GM23248 (cell line): ENCODE data around the gene HOXA1. TPM values are rescaled to one million over a fixed set of nuclear protein-coding genes. Genes with fewer than 3 reads are reported as not detected.
A peak's percentile ranks its signal among the peaks of the same experiment; 100 is the strongest.

Experiments
- DNase-seq: peaks from one replicate; pipeline ENCODE4 v3.0.0-alpha.2; 2015
- H2AFZ ChIP-seq: fragments of 200-600 bp; sonication (generic); 2 replicates; pipeline ENCODE4 v1.6.1; 2016; ENCODE audit warnings: antibody characterized with exemption
- H3F3A ChIP-seq: fragments of 200-600 bp; sonication (generic); 2 replicates; pipeline ENCODE4 v1.6.1; 2016; ENCODE audit warnings: mild to moderate bottlenecking, antibody characterized with exemption, mixed run types; ENCODE audit not compliant: insufficient read depth
- H3K27ac ChIP-seq: fragments of 200-600 bp; sonication (generic); 2 replicates; pipeline ENCODE4 v1.5.1; 2016; ENCODE audit warnings: mild to moderate bottlenecking
- H3K27me3 ChIP-seq: fragments of 200-600 bp; sonication (generic); replicated peaks from 2 replicates; pipeline ENCODE4 v1.6.1; 2016; ENCODE audit warnings: mild to moderate bottlenecking; ENCODE audit not compliant: insufficient read depth
- H3K36me3 ChIP-seq: fragments of 200-600 bp; sonication (generic); 2 replicates; pipeline ENCODE4 v1.6.1; 2016; ENCODE audit warnings: low read depth, mild to moderate bottlenecking
- H3K4me1 ChIP-seq: fragments of 200-600 bp; sonication (generic); 2 replicates; pipeline ENCODE4 v1.6.1; 2016; ENCODE audit warnings: mild to moderate bottlenecking; ENCODE audit not compliant: insufficient read depth
- H3K4me2 ChIP-seq: fragments of 200-600 bp; sonication (generic); one replicate; pipeline ENCODE4 v1.6.1; 2016; ENCODE audit warnings: mild to moderate bottlenecking; ENCODE audit not compliant: unreplicated experiment
- H3K4me3 ChIP-seq: fragments of 200-600 bp; sonication (generic); 2 replicates; pipeline ENCODE4 v1.5.1; 2016; ENCODE audit warnings: mild to moderate bottlenecking
- H3K79me2 ChIP-seq: fragments of 200-600 bp; sonication (generic); 2 replicates; pipeline ENCODE4 v1.6.1; 2016; ENCODE audit warnings: mild to moderate bottlenecking; ENCODE audit not compliant: insufficient read depth
- H3K9ac ChIP-seq: fragments of 200-600 bp; sonication (generic); 2 replicates; pipeline ENCODE4 v1.6.1; 2016; ENCODE audit warnings: mild to moderate bottlenecking
- H3K9me2 ChIP-seq: fragments of 200-600 bp; sonication (generic); 2 replicates; pipeline ENCODE4 v1.6.1; 2016; ENCODE audit warnings: mixed run types, mild to moderate bottlenecking, moderate library complexity; ENCODE audit not compliant: insufficient read depth
- H3K9me3 ChIP-seq: fragments of 200-600 bp; sonication (generic); one replicate; pipeline ENCODE4 v1.6.1; 2017; ENCODE audit warnings: low read depth
- H4K20me1 ChIP-seq: fragments of 200-600 bp; sonication (generic); 2 replicates; pipeline ENCODE4 v1.6.0; 2016; ENCODE audit not compliant: insufficient read depth
- EZH2 ChIP-seq: fragments of 200-600 bp; sonication (generic); IDR thresholded peaks from 2 replicates; pipeline ENCODE4 v1.6.1; 2018; ENCODE audit warnings: antibody characterized with exemption, mild to moderate bottlenecking; ENCODE audit not compliant: insufficient read depth, poor library complexity, severe bottlenecking
- EZH2phosphoT487 ChIP-seq: fragments of 200-600 bp; sonication (generic); IDR thresholded peaks from 2 replicates; pipeline ENCODE4 v1.6.1; 2018; ENCODE audit warnings: antibody characterized with exemption, moderate library complexity, mild to moderate bottlenecking, low read depth; ENCODE audit not compliant: insufficient read depth
- WGBS, 2 experiments: methylation state at CpG; one replicate each; pipeline ENCODE4 v1.1.6; 2015 to 2017; ENCODE audit warnings: low lambda C conversion rate in 2 of 2, low coverage in 1 of 2; ENCODE audit errors: missing lambda C conversion rate in 2 of 2; 5-methylcytosine and 5-hydroxymethylcytosine counted together
- in situ Hi-C: fragments of 300-500 bp; cut with MboI; formaldehyde crosslinking; loops from 2 replicates; pipeline ENCODE4 v1.15.0; 2020
- polyA plus RNA-seq: library from polyadenylated mRNA; unstranded; fragments of >200 nt; fragmentation: Nextera tagmentation; extraction: Ambion mirVana; gene quantifications from 2 replicates; pipeline ENCODE4 v1.2.1, GENCODE V29; 2016
- total RNA-seq: library from RNA; depleted of rRNA; stranded (reverse); fragments of >200 nt; shearing (Covaris generic); gene quantifications from 2 replicates; pipeline ENCODE4 v1.2.3, GENCODE V29; 2014

The HOXA1 gene
- total and polyA plus RNA-seq, 2 experiments from 2014 or later: 0.97 to 1.8 TPM

DNA sequence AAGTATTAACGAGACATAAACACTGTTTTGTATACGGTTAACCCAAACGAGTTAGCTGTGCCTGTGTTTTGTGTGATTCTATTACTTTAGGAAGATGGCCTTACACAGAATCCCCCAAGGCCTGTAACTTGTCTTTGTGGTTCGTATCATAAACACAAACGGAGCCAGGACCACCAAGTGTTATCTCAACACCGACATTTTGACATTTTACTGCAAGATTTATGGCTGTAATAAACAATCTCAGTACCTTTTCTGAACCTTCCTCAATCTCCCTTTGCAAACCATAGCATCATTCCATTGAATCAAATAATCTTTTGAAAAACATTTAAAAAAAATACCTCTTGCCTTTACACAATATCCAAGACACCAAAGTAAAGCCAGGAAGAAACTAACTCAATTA is 37.2 kb upstream of the HOXA1 start:
- no peak overlapping the region for H2AFZ ChIP-seq
- H3K4me1 ChIP-seq: peaks cover 23% of the 10 kb centered on the region
- no peak for DNase-seq
- H4K20me1 ChIP-seq: no peaks in the 10 kb centered on the region
- in situ Hi-C loops: no loop called here
- peaks cover 7% of the 10 kb centered on the region; the same call in 1 of the 2 replicates for H3K36me3 ChIP-seq
- H3K4me3 ChIP-seq: no peak overlapping the region
- TF ChIP-seq EZH2phosphoT487 (no peak), EZH2 (no peak)
- no peak overlapping the region for H3K27ac ChIP-seq
- peaks cover 70% of the 10 kb centered on the region for H3K79me2 ChIP-seq
- H3K27me3 ChIP-seq: no peaks in the 10 kb centered on the region
- H3F3A ChIP-seq: peaks cover 39% of the 10 kb centered on the region
- WGBS, 2 experiments: 81 to 83% methylated on average over 6 of the region's 6 CpGs
- no peak overlapping the region for H3K4me2 ChIP-seq
- no peaks in the 10 kb centered on the region for H3K9me2 ChIP-seq
- H3K9me3 ChIP-seq: no peaks in the 10 kb centered on the region
- H3K9ac ChIP-seq: no peak overlapping the region

DNA sequence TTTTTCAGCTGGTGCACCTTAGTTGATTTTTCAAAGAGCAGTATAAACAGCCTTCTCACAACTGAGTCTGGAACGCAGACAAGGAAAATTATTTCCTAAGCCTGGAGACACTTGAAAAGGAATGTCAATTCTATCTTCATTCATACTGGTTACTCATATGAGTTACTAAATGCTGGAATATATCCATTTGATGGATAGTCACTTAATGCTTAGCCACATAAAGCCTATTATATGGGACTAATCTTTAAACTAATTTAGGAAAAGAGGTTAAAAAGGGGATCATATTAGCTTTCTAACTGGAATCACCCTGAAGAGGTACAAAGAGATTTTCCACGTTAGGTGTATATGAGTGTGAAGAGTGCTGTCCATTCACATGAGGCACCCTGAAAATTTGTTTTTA is 36.4 kb upstream of the HOXA1 start:
- in situ Hi-C loops: no loop called here
- 95 to 98% methylated on average over 2 of the region's 2 CpGs for WGBS, 2 experiments

DNA sequence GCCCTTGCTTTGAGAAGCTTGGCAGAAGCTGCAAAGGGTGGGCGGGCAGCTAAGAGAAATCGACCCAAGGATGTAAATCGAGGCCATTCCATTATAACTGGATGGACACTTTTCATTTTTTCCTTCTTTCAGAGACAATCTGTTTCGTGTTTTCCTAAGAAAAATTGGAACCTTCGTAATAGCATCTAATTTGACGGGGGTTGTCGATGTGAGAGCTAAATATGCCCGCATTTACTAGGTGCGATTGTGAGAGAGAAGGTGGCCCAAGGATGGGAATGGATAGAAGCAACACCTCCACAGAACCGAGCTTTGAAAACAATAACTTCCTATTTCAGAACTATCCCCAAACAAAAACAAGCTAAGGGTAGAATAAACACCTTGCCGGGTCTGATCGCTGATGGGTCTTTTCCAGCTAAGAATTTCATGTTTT is 35.6 kb upstream of the HOXA1 start:
- no peaks in the 10 kb centered on the region for H3K36me3 ChIP-seq
- peak overlapping the region; percentile 70 for H3K27ac ChIP-seq
- no peaks in the 10 kb centered on the region for H3K9me2 ChIP-seq
- no peak for TF ChIP-seq EZH2
- no peak for TF ChIP-seq EZH2phosphoT487
- H3K9me3 ChIP-seq: no peaks in the 10 kb centered on the region
- no peaks in the 10 kb centered on the region for H3K27me3 ChIP-seq
- peak overlapping the region; percentile 89 for H3K9ac ChIP-seq
- H3K4me2 ChIP-seq: peak overlapping the region; percentile 80
- H2AFZ ChIP-seq: peak overlapping the region; percentile 78
- in situ Hi-C loops: no loop called here
- no peaks in the 10 kb centered on the region for H4K20me1 ChIP-seq
- H3F3A ChIP-seq: peaks cover 39% of the 10 kb centered on the region
- H3K4me1 ChIP-seq: peaks cover 23% of the 10 kb centered on the region
- H3K4me3 ChIP-seq: peak overlapping the region; percentile 78
- 16 to 18% methylated on average over 12 of the region's 12 CpGs for WGBS, 2 experiments
- peaks cover 61% of the 10 kb centered on the region for H3K79me2 ChIP-seq
- DNase-seq: peak; percentile 58

More for the DNA sequence above, 36.4 kb upstream of the HOXA1 start:
- no peaks in the 10 kb centered on the region for H3K27me3 ChIP-seq
- H3K4me3 ChIP-seq: no peak overlapping the region
- H3K27ac ChIP-seq: no peak overlapping the region
- H4K20me1 ChIP-seq: no peaks in the 10 kb centered on the region
- no peaks in the 10 kb centered on the region for H3K9me2 ChIP-seq
- H3K4me2 ChIP-seq: no peak overlapping the region
- TF ChIP-seq EZH2 (no peak), EZH2phosphoT487 (no peak)
- peaks cover 39% of the 10 kb centered on the region for H3F3A ChIP-seq
- no peaks in the 10 kb centered on the region for H3K9me3 ChIP-seq
- no peak overlapping the region for H3K9ac ChIP-seq
- H3K4me1 ChIP-seq: peaks cover 23% of the 10 kb centered on the region
- no peak for DNase-seq
- 0 out of 2 replicates have a peak, but pooled peaks cover under 1% of the 10 kb centered on the region for H3K36me3 ChIP-seq
- no peak overlapping the region for H2AFZ ChIP-seq
- H3K79me2 ChIP-seq: peaks cover 69% of the 10 kb centered on the region

DNA sequence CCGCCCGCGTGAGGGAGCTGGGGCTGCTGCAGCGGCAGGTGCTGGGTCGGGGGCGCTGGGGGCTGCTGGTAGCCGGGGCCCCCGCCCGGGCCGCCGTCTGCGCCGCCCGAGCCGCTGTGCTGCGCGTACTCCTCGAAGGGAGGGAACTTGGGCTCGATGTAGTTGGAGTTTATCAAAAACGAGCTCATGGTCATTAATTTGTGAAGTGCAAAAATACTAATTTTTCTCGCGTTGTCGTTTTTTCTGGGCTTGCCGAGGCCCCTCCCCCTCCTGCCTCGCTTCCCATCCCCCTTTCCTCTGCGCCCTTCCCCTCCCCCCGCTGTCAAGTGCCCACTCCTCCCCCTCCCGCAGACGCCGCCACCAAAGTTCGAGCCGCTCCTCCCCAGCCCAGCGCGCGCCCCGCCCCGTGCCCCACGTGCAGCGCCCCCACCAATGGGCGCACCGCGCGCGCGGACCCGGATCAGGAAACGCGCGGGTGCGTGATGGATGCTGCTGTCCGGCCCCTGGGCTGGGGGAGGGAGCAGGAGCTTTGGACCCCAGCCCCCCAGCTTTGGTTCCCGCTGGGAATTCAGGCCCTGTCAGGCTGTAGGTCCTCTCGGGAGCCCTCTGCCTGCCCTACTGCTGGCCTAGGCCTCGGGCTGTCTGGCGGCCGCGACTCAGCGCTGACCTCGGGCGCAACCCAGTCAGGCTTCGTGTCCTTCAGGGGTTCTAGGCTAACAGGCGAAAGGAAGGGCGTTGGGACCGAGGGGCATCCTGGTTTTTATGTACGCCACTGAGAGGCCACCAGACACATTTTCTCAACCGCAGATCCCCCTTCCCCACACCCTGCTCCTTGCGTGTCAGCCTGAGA is 35.0 kb upstream of the HOXA1 start, which contains the start of gene HOXA4:
Gene HOXA4, minus strand, starts transcription at position 218 of the 850 bp plus-strand sequence. Its CDS starts 24 bp downstream, at position 194.
- peak within 1 kb of the TSS; percentile 78 for H3K4me3 ChIP-seq
- peaks cover 37% of the 10 kb centered on the region for H3F3A ChIP-seq
- TF ChIP-seq EZH2phosphoT487 (no peak), EZH2 (no peak)
- H4K20me1 ChIP-seq: no peaks in the 10 kb centered on the region
- peaks cover 55% of the 10 kb centered on the region for H3K79me2 ChIP-seq
- H3K36me3 ChIP-seq: no peaks in the 10 kb centered on the region
- H3K27me3 ChIP-seq: no peaks in the 10 kb centered on the region
- H3K4me1 ChIP-seq: peaks cover 23% of the 10 kb centered on the region
- H2AFZ ChIP-seq: peak within 1 kb of the TSS; percentile 79
- no peaks in the 10 kb centered on the region for H3K9me2 ChIP-seq
- H3K9ac ChIP-seq: peak within 1 kb of the TSS; percentile 89
- 2 to 3% methylated on average over 53 to 60 of the region's 67 CpGs for WGBS, 2 experiments
- in situ Hi-C loops: no loop called here
- peak within 1 kb of the TSS; percentile 80 for H3K4me2 ChIP-seq
- no peaks in the 10 kb centered on the region for H3K9me3 ChIP-seq
- DNase-seq: peak; percentile 98
- peak within 1 kb of the TSS; percentile 70 for H3K27ac ChIP-seq
